Activated naive CD8-positive, alpha-beta T cell treated with anti-CD3 and anti-CD28 coated beads, Interleukin-2, amount 50 U/mL, for 16 hours (primary cell): ENCODE measurements around the gene CD300A.
"Not testable (repeated sequence)": the region's sequence is repeated elsewhere in the genome, so short reads cannot be mapped to it uniquely, and the experiment has no call there.

Experiments
- DNase-seq: peaks from one replicate; pipeline ENCODE4 v3.0.0-alpha.2; 2020; ENCODE audit warnings: low read depth, low spot score

The CD300A gene

GRCh38 chr17:74518413-74518981 lies 52.1 kb downstream of the CD300A start:
- not testable (repeated sequence) for DNase-seq

- DNase-seq: no peak
Measured at GRCh38 chr17:74520016-74520434, 53.6 kb downstream of the CD300A start.

GRCh38 chr17:74520790-74521480 lies 54.5 kb downstream of the CD300A start:
- DNase-seq: no peak

GRCh38 chr17:74521701-74522201 lies 55.3 kb downstream of the CD300A start:
- no peak for DNase-seq

GRCh38 chr17:74522381-74523105 lies 56.1 kb downstream of the CD300A start:
- no peak for DNase-seq

GRCh38 chr17:74523308-74523707 lies 56.9 kb downstream of the CD300A start:
- DNase-seq: no peak

- DNase-seq: no peak
Measured at GRCh38 chr17:74524653-74525464, 58.4 kb downstream of the CD300A start.

- no peak for DNase-seq
Measured at GRCh38 chr17:74525465-74525725, 59.0 kb downstream of the CD300A start.

- DNase-seq: no peak
Measured at GRCh38 chr17:74525781-74526288, 59.4 kb downstream of the CD300A start.

- DNase-seq: no peak
Measured at GRCh38 chr17:74526681-74527080, 60.2 kb downstream of the CD300A start.

- no peak for DNase-seq
Measured at GRCh38 chr17:74527081-74527480, 60.6 kb downstream of the CD300A start.

- DNase-seq: no peak
Measured at GRCh38 chr17:74527756-74528155, 61.3 kb downstream of the CD300A start.

GRCh38 chr17:74528491-74529199 lies 62.2 kb downstream of the CD300A start:
- DNase-seq: no peak

- no peak for DNase-seq
Measured at GRCh38 chr17:74529243-74529642, 62.8 kb downstream of the CD300A start.

GRCh38 chr17:74530831-74531150 lies 64.4 kb downstream of the CD300A start:
- DNase-seq: no peak

GRCh38 chr17:74531231-74531761 lies 64.9 kb downstream of the CD300A start, which contains the start of gene CD300LB:
CD300LB (minus strand) TSS chr17:74531475; CDS start chr17:74531350, 125 bp downstream.
- DNase-seq: no peak

GRCh38 chr17:74532115-74532514 lies 65.7 kb downstream of the CD300A start:
- no peak for DNase-seq
